H9 (cell line): Measurements from ENCODE around the gene TMEM132D. TPM values are rescaled to one million over a fixed set of nuclear protein-coding genes. Genes with fewer than 3 reads are reported as not detected.

Experiments
- DNase-seq: peaks from one replicate; pipeline ENCODE4 v3.0.0-alpha.2; 2017
- H2AFZ ChIP-seq: one replicate; pipeline ENCODE4 v1.6.1; 2013; ENCODE audit warnings: mild to moderate bottlenecking, low read length, control low read depth, moderate library complexity
- H2AK5ac ChIP-seq: 2 replicates; pipeline ENCODE4 v1.6.1; 2013; ENCODE audit warnings: low read length, control low read depth, mixed read lengths; ENCODE audit not compliant: insufficient read length
- H2BK120ac ChIP-seq: one replicate; pipeline ENCODE4 v1.6.1; 2013; ENCODE audit warnings: low read depth, mild to moderate bottlenecking, low read length, control low read depth, inconsistent platforms; ENCODE audit not compliant: poor library complexity, severe bottlenecking
- H2BK12ac ChIP-seq: 2 replicates; pipeline ENCODE4 v1.6.1; 2013; ENCODE audit warnings: low read length, control low read depth, mixed read lengths, low read depth; ENCODE audit not compliant: insufficient read length
- H2BK15ac ChIP-seq: 2 replicates; pipeline ENCODE4 v1.6.1; 2013; ENCODE audit warnings: low read depth, low read length, control low read depth
- H2BK20ac ChIP-seq: one replicate; pipeline ENCODE4 v1.6.1; 2013; ENCODE audit warnings: low read depth, mild to moderate bottlenecking, low read length, control low read depth, inconsistent platforms; ENCODE audit not compliant: poor library complexity, severe bottlenecking
- H2BK5ac ChIP-seq: 2 replicates; pipeline ENCODE4 v1.6.1; 2013; ENCODE audit warnings: low read length, control low read depth, mixed read lengths; ENCODE audit not compliant: insufficient read length
- H3K14ac ChIP-seq: 2 replicates; pipeline ENCODE4 v1.6.1; 2013; ENCODE audit warnings: low read length, control low read depth; ENCODE audit not compliant: insufficient read depth
- H3K18ac ChIP-seq: 2 replicates; pipeline ENCODE4 v1.6.1; 2013; ENCODE audit warnings: low read depth, mild to moderate bottlenecking, mixed read lengths, low read length, control low read depth; ENCODE audit not compliant: insufficient read length
- H3K23ac ChIP-seq: 2 replicates; pipeline ENCODE4 v1.6.1; 2013; ENCODE audit warnings: low read length, control low read depth, mixed read lengths, low read depth; ENCODE audit not compliant: insufficient read length
- H3K23me2 ChIP-seq: 2 replicates; pipeline ENCODE4 v1.6.1; 2013; ENCODE audit warnings: low read depth, mild to moderate bottlenecking, mixed read lengths, low read length, control low read depth; ENCODE audit not compliant: insufficient read length, poor library complexity, severe bottlenecking
- H3K27ac ChIP-seq: 2 replicates; pipeline ENCODE4 v1.5.1; 2013; ENCODE audit warnings: low read length, control low read depth, mixed read lengths, low read depth; ENCODE audit not compliant: insufficient read length
- H3K27me3 ChIP-seq: 2 replicates; pipeline ENCODE4 v1.6.1; 2013; ENCODE audit warnings: low read length, control low read depth, inconsistent platforms; ENCODE audit not compliant: insufficient read depth
- H3K4ac ChIP-seq: 2 replicates; pipeline ENCODE4 v1.6.1; 2013; ENCODE audit warnings: low read depth, mild to moderate bottlenecking, control low read depth, inconsistent platforms, low read length, moderate library complexity
- H3K4me1 ChIP-seq: 2 replicates; pipeline ENCODE4 v1.6.1; 2013; ENCODE audit warnings: low read length, control low read depth, inconsistent platforms; ENCODE audit not compliant: insufficient read depth
- H3K4me2 ChIP-seq: 2 replicates; pipeline ENCODE4 v1.6.1; 2013; ENCODE audit warnings: low read length, control low read depth, mixed read lengths; ENCODE audit not compliant: insufficient read length, insufficient read depth
- H3K56ac ChIP-seq: 2 replicates; pipeline ENCODE4 v1.6.1; 2013; ENCODE audit warnings: low read depth, mild to moderate bottlenecking, mixed read lengths, low read length, control low read depth; ENCODE audit not compliant: insufficient read length
- H3K79me1 ChIP-seq: 2 replicates; pipeline ENCODE4 v1.6.1; 2013; ENCODE audit warnings: low read depth, mild to moderate bottlenecking, moderate library complexity, low read length, control low read depth, inconsistent platforms; ENCODE audit not compliant: insufficient read depth, poor library complexity, severe bottlenecking
- H3K79me2 ChIP-seq: 2 replicates; pipeline ENCODE4 v1.6.1; 2013; ENCODE audit warnings: low read length, control low read depth, inconsistent platforms; ENCODE audit not compliant: insufficient read depth
- H3K9ac ChIP-seq: 2 replicates; pipeline ENCODE4 v1.6.1; 2013; ENCODE audit warnings: low read length, control low read depth, mixed read lengths; ENCODE audit not compliant: insufficient read length; ENCODE audit errors: extremely low read depth
- H3K9me3 ChIP-seq: one replicate; pipeline ENCODE4 v1.6.1; 2013; ENCODE audit warnings: low read depth, low read length, inconsistent platforms; ENCODE audit not compliant: control insufficient read depth
- H3T11ph ChIP-seq: one replicate; pipeline ENCODE4 v1.6.1; 2013; ENCODE audit warnings: mild to moderate bottlenecking, low read length, control low read depth, inconsistent platforms
- H4K20me1 ChIP-seq: one replicate; pipeline ENCODE4 v1.6.1; 2013; ENCODE audit not compliant: control insufficient read depth, insufficient read length, insufficient read depth
- H4K5ac ChIP-seq: 2 replicates; pipeline ENCODE4 v1.6.1; 2013; ENCODE audit warnings: low read depth, mild to moderate bottlenecking, mixed read lengths, low read length, control low read depth; ENCODE audit not compliant: insufficient read length
- H4K8ac ChIP-seq: replicated peaks from 2 replicates; pipeline ENCODE4 v1.6.1; 2013; ENCODE audit warnings: low read length, control low read depth, mixed read lengths, low read depth; ENCODE audit not compliant: insufficient read length
- H4K91ac ChIP-seq: 2 replicates; pipeline ENCODE4 v1.6.1; 2013; ENCODE audit warnings: low read depth, mild to moderate bottlenecking, moderate library complexity, mixed read lengths, low read length, control low read depth; ENCODE audit not compliant: insufficient read length
- H3K27ac Mint-ChIP-seq, 3 experiments: 2 replicates in 2 of 3; 3 replicates in 1 of 3; pipeline ENCODE4 v1.8.0; 2020 to 2021; ENCODE audit warnings: mixed read lengths in 3 of 3, mild to moderate bottlenecking in 1 of 3, moderate library complexity in 1 of 3
- H3K27me3 Mint-ChIP-seq: 2 replicates; pipeline ENCODE4 v1.8.0; 2021; ENCODE audit warnings: low read depth, mild to moderate bottlenecking, moderate library complexity, mixed read lengths
- H3K36me3 Mint-ChIP-seq, 3 experiments: 2 replicates in 2 of 3; 3 replicates in 1 of 3; pipeline ENCODE4 v1.8.0; 2020 to 2021; ENCODE audit warnings: low read depth in 3 of 3, mixed read lengths in 3 of 3; ENCODE audit not compliant: insufficient read depth in 1 of 3
- H3K4me1 Mint-ChIP-seq, 2 experiments: 2 replicates each; pipeline ENCODE4 v1.8.0; 2020; ENCODE audit warnings: mixed read lengths in 2 of 2
- H3K4me3 Mint-ChIP-seq, 2 experiments: 2 replicates in 1 of 2; 3 replicates in 1 of 2; pipeline ENCODE4 v1.8.0; 2020 to 2021; ENCODE audit warnings: mild to moderate bottlenecking in 2 of 2, mixed read lengths in 2 of 2, moderate library complexity in 1 of 2
- H3K9me3 Mint-ChIP-seq, 2 experiments: 2 replicates in 1 of 2; 3 replicates in 1 of 2; pipeline ENCODE4 v1.8.0; 2020; ENCODE audit warnings: mild to moderate bottlenecking in 2 of 2, mixed read lengths in 2 of 2, moderate library complexity in 1 of 2
- WGBS: extraction: QIAGEN DNeasy Blood & Tissue Kit; methylation state at CpG from one replicate; pipeline ENCODE4 v1.1.7; 2013; ENCODE audit warnings: missing lambda C conversion rate, low lambda C conversion rate, mixed read lengths; ENCODE audit not compliant: insufficient read length; ENCODE audit errors: extremely low coverage; 5-methylcytosine and 5-hydroxymethylcytosine counted together
- total RNA-seq: library from RNA; stranded (reverse); gene quantifications from 2 replicates; pipeline ENCODE4 v1.2.1, GENCODE V29; 2021
- TF ChIP-seq, protein P1 (sequence below): fragments of 200-600 bp; sonication (generic); conservative IDR thresholded peaks from 3 replicates; pipeline ENCODE4 v1.8.0; 2021; ENCODE audit warnings: antibody characterized with exemption, mild to moderate bottlenecking

Gene TMEM132D
- total RNA-seq, 1 experiment from 2014 or later: 6.1 TPM

DNA sequence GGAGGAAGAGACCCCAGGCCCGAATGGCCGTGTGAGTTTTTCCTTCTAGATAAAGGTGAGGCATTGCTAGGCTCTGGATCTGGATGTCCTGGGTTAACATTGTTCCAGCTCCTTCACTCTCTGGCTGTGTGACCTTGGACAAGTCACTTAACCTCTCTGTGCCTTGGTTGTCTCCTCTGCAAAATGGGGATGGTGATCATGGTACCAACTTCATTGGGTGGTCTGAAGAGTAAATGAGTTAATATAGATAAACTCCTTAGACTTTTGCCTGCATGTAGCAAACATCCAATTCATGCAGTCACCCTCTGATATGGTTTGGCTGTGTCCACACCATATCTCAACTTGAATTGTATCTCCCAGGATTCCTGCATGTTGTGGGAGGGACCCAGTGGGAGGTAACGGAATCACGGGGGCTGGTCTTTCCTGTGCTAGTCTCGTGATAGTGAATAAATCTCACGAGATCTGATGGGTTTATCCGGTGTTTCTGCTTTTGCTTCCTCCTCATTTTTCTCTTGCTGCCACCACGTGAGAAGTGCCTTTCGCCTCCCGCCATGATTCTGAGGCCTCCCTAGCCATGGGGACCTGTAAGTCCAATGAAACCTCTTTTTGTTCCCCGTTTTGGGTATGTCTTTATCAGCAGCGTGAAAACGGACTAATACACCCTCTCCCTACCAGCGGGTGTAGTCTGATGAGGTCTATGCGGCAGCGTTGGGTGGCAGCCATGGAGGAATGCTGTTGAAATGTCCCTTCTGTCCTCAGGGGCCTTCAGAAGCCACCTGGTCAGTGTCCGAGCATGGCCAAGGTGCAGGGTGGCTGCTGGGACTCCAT lies 794.4 kb downstream of the TMEM132D start:
- TF ChIP-seq, protein P1, sequence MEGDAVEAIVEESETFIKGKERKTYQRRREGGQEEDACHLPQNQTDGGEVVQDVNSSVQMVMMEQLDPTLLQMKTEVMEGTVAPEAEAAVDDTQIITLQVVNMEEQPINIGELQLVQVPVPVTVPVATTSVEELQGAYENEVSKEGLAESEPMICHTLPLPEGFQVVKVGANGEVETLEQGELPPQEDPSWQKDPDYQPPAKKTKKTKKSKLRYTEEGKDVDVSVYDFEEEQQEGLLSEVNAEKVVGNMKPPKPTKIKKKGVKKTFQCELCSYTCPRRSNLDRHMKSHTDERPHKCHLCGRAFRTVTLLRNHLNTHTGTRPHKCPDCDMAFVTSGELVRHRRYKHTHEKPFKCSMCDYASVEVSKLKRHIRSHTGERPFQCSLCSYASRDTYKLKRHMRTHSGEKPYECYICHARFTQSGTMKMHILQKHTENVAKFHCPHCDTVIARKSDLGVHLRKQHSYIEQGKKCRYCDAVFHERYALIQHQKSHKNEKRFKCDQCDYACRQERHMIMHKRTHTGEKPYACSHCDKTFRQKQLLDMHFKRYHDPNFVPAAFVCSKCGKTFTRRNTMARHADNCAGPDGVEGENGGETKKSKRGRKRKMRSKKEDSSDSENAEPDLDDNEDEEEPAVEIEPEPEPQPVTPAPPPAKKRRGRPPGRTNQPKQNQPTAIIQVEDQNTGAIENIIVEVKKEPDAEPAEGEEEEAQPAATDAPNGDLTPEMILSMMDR: no peak
- Histone ChIP-seq H2BK20ac (no peak overlapping the region), H2AK5ac (no peak overlapping the region), H3K27me3 (no peaks in the 10 kb centered on the region), H4K91ac (no peak overlapping the region), H2BK5ac (no peak overlapping the region), H3T11ph (no peak overlapping the region), H2BK12ac (no peak overlapping the region), H3K4me1 (no peaks in the 10 kb centered on the region), H3K23ac (no peak overlapping the region), H3K79me2 (no peaks in the 10 kb centered on the region), H3K4me2 (no peak overlapping the region), H2AFZ (no peak overlapping the region), H3K9me3 (no peaks in the 10 kb centered on the region), H3K27ac (no peak overlapping the region), H3K18ac (no peak overlapping the region), H3K9ac (no peak overlapping the region), H4K8ac (no peak overlapping the region), H3K79me1 (no peaks in the 10 kb centered on the region), H4K20me1 (no peaks in the 10 kb centered on the region), H2BK15ac (no peak overlapping the region), H3K4ac (no peak overlapping the region), H3K23me2 (no peaks in the 10 kb centered on the region), H3K14ac (peak overlapping the region; percentile 55; the same call in 1 of the 2 replicates), H3K56ac (no peak overlapping the region), H2BK120ac (no peak overlapping the region), H4K5ac (no peak overlapping the region)
- Mint-ChIP-seq H3K27ac (no peak overlapping the region), H3K36me3 (peaks cover 0 to 5% (median 3%) of the 10 kb centered on the region in 3 experiments; a peak in 2 of 7 replicates), H3K27me3 (peaks cover 3% of the 10 kb centered on the region), H3K4me3 (no peak overlapping the region), H3K9me3 (peaks cover 3 to 12% of the 10 kb centered on the region in 2 experiments; a peak in 4 of 5 replicates), H3K4me1 (no peaks in the 10 kb centered on the region)
- DNase-seq: no peak
- no CpG with 5 or more reads among the region's 17 CpGs for WGBS
